ENCODE results near the gene TNNT1.
A peak's percentile ranks its signal among the peaks of the same experiment; 100 is the strongest.
"Not testable (repeated sequence)": the region's sequence is repeated elsewhere in the genome, so short reads cannot be mapped to it uniquely, and the experiment has no call there.

The TNNT1 gene

GRCh38 chr19:55166530-55167268, 17.7 kb upstream of the TNNT1 start, which contains the start of gene DNAAF3:
TSS of gene DNAAF3 (minus strand) at chr19:55166613. CDS start at chr19:55166413, 200 bp downstream.
- peak; percentile 91 to 93 for DNase-seq

GRCh38 chr19:55165952-55166529, 17.0 kb upstream of the TNNT1 start:
- DNase-seq = peak; percentile 40 to 45

GRCh38 chr19:55161571-55162322, 12.7 kb upstream of the TNNT1 start:
- DNase-seq = no peak

- DNase-seq = no peak
These were observed 12.0 kb upstream of the TNNT1 start for GRCh38 chr19:55160986-55161365.

- peak; percentile 81 to 96 for DNase-seq
These were observed 11.4 kb upstream of the TNNT1 start for GRCh38 chr19:55160128-55160985.

GRCh38 chr19:55158848-55159749, 10.1 kb upstream of the TNNT1 start:
- no peak for DNase-seq

- no peak for DNase-seq
These were observed 9.4 kb upstream of the TNNT1 start for GRCh38 chr19:55158423-55158822.

- DNase-seq = no peak
These were observed 8.3 kb upstream of the TNNT1 start, which contains the start of gene TNNI3 for GRCh38 chr19:55157064-55157908. TSS of gene TNNI3 (minus strand) at chr19:55157732. CDS start at chr19:55157589, 143 bp downstream.

- DNase-seq = peak in 1 of 2 donors; percentile 15
These were observed 7.4 kb upstream of the TNNT1 start for GRCh38 chr19:55156202-55157063.

- not testable (repeated sequence) for DNase-seq
These were observed 6.8 kb upstream of the TNNT1 start for GRCh38 chr19:55155784-55156183.

- DNase-seq = no peak
These were observed 4.8 kb upstream of the TNNT1 start for GRCh38 chr19:55153652-55154264.

- DNase-seq = no peak
These were observed 3.0 kb upstream of the TNNT1 start for GRCh38 chr19:55152017-55152416.

- DNase-seq = no peak
These were observed 1.3 kb downstream of the TNNT1 start for GRCh38 chr19:55147545-55148251.

- DNase-seq = no peak
These were observed 2.2 kb downstream of the TNNT1 start for GRCh38 chr19:55146705-55147273.

GRCh38 chr19:55146078-55146704, 2.8 kb downstream of the TNNT1 start:
- DNase-seq = peak in 1 of 2 donors; percentile 34

GRCh38 chr19:55145232-55145631, 3.8 kb downstream of the TNNT1 start:
- DNase-seq = peak in 1 of 2 donors; percentile 43

GRCh38 chr19:55141696-55142095, 7.3 kb downstream of the TNNT1 start:
- DNase-seq = no peak

GRCh38 chr19:55137915-55138314, 11.1 kb downstream of the TNNT1 start:
- DNase-seq = no peak

Data from inflammatory macrophage treated with lipopolysaccharide for 1 hour (primary cell).